Bone marrow (tissue), 2 donors: Measurements from ENCODE around the gene DECR2.

ENCODE experiments used
- DNase-seq, 2 donors: peaks; one replicate each; lab custom pipeline; 2025; lab: John Stamatoyannopoulos, UW

The DECR2 gene

GRCh38 chr16:444027-444426, 42.3 kb downstream of the DECR2 start:
- DNase-seq, result no peak

- no peak for DNase-seq
Observed at GRCh38 chr16:445566-445965, 43.9 kb downstream of the DECR2 start.

- DNase-seq, result no peak
Observed at GRCh38 chr16:450385-450784, 48.7 kb downstream of the DECR2 start.

- no peak for DNase-seq
Observed at GRCh38 chr16:450785-451512, 49.3 kb downstream of the DECR2 start.

GRCh38 chr16:454397-454940, 52.8 kb downstream of the DECR2 start:
- no peak for DNase-seq

GRCh38 chr16:455453-455852, 53.8 kb downstream of the DECR2 start:
- DNase-seq, result no peak

GRCh38 chr16:456891-457483, 55.3 kb downstream of the DECR2 start:
- DNase-seq, result no peak

GRCh38 chr16:457732-458400, 56.2 kb downstream of the DECR2 start:
- DNase-seq, result no peak

- DNase-seq, result no peak
Observed at GRCh38 chr16:459761-460160, 58.1 kb downstream of the DECR2 start.

GRCh38 chr16:460787-461186, 59.1 kb downstream of the DECR2 start:
- no peak for DNase-seq
